RWPE1 (cell line): ENCODE measurements around the gene DMBX1.

Source experiments
- CTCF ChIA-PET: fragments of 350-600 bp; sonication (Branson Sonifier 250); formaldehyde crosslinking; extraction: SDS; loops from one replicate; lab custom pipeline; 2021; lab: Yijun Ruan, JAX
- POLR2A ChIA-PET: fragments of 400-600 bp; formaldehyde crosslinking; extraction: SDS; loops from one replicate; lab custom pipeline; 2020; ENCODE audit warnings: antibody characterized with exemption; ENCODE audit not compliant: low non-redundant PET; lab: Yijun Ruan, JAX
- DNase-seq: peaks from one replicate; pipeline ENCODE4 v3.0.0; 2012; ENCODE audit warnings: low spot score
- H3K27ac ChIP-seq: fragments of 450-650 bp; 2 replicates; pipeline ENCODE4 v1.5.1; 2017
- TF ChIP-seq, protein P1 (sequence below): fragments of 450-650 bp; conservative IDR thresholded peaks from 2 replicates; pipeline ENCODE4 v1.5.1; 2017; ENCODE audit warnings: low read depth, mild to moderate bottlenecking

Gene DMBX1

GRCh38 chr1:46490656-46491442 lies 1.2 kb downstream of the DMBX1 start:
- ChIA-PET CTCF (interaction anchor here (0.7 to 1.2 kb wide), 2 partner anchors 28 to 80 kb away, joined by 3 read pairs; no protein-coding TSS in a partner anchor), POLR2A (no interaction called here)
- no peak overlapping the region for H3K27ac ChIP-seq
- TF ChIP-seq, protein P1, sequence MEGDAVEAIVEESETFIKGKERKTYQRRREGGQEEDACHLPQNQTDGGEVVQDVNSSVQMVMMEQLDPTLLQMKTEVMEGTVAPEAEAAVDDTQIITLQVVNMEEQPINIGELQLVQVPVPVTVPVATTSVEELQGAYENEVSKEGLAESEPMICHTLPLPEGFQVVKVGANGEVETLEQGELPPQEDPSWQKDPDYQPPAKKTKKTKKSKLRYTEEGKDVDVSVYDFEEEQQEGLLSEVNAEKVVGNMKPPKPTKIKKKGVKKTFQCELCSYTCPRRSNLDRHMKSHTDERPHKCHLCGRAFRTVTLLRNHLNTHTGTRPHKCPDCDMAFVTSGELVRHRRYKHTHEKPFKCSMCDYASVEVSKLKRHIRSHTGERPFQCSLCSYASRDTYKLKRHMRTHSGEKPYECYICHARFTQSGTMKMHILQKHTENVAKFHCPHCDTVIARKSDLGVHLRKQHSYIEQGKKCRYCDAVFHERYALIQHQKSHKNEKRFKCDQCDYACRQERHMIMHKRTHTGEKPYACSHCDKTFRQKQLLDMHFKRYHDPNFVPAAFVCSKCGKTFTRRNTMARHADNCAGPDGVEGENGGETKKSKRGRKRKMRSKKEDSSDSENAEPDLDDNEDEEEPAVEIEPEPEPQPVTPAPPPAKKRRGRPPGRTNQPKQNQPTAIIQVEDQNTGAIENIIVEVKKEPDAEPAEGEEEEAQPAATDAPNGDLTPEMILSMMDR: no peak
- no peak for DNase-seq

DNA sequence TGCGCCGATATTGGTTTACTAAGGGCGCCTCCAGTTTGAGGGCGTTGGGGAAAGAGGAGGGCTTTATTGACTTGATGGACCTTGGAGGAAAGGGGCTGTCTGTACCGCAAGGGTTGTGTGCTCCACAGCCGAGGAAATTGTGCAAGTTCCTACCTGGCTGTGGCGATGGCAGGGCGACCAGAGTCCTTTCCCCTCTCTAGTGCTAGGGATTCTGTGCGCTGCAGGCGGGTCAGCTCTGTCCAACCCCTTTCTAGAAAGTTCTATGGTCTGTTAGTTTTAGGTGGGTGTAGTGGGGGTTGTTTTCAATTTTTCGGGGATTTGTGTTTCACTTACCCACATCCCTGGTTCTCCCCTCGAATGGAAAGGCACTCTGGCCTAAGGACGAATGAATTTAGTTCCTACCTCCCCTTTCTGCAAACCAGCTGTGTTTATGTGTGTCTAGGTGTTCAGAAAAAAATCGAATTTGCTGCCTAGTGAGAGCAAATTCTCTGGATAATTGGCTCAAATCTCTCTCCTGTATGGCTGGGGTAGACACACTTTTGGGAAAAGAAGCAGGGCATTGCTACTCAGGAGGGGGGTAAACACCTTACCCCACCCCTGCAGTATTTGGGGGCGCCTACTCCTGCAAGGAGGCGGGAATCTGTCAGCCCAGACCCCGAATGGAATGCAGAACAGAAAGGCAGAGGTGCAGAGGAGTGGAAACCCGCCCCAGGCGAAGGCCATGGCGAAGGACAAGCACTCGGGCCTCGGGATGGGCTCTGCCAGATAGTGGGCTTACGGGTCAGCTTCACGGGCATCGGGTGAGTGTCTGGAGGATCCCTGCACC lies 2.0 kb downstream of the DMBX1 start:
- H3K27ac ChIP-seq: no peak overlapping the region
- POLR2A ChIA-PET: no interaction called here
- TF ChIP-seq, protein P1: no peak
- DNase-seq: no peak
- CTCF ChIA-PET: interaction anchor here (0.7 kb wide), 1 partner anchor 81 kb away, joined by 3 read pairs; no protein-coding TSS in a partner anchor

DNA sequence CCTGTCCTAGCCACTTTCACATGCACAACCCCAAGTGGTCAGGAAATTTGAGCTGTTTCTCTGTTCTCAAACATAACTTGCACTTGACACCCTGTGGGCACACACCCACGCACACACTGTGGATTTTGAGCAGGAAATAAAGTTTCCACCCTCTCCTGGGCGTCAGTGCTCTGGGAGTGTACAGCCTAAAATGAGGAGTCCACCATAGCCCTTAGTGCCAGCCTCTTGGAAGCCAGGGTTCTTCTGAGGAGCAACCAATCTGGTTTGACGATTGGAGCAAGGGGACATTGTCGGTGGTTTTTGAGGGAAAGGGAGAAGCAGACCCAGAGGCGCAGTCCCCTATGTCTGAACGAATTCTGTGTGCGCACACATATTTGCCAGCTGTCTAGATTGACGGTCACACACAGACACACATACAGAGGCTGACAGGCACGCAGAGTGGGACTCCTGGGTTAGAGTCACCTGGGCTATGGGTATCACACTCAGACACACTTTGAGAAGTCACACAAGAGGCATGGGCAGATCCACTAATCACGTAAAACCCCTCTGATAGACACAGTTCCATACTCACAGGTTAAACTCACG lies 2.7 kb downstream of the DMBX1 start:
- ChIA-PET POLR2A (no interaction called here), CTCF (no interaction called here)
- TF ChIP-seq, protein P1: no peak
- H3K27ac ChIP-seq: no peak overlapping the region
- DNase-seq: no peak

DNA sequence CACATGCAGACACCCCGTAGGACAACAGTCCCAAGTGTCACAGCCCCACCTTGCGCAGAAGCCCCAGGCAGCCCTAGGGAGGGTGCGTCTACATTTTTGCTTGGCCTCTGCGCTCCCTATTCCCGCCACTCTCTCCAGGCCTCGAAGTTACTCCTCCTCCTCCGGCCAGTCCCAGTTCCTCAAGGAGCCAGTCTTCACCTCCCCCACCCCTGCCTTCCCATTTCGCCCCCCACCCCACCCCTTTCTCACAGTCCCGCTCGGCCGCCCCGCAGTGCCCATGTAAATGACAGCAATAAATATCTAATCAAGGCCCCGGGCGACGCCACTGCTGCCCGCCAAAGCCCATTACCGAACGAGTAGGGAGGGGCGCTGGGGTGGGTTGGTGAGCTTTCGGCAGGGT lies 3.2 kb downstream of the DMBX1 start:
- POLR2A ChIA-PET: no interaction called here
- CTCF ChIA-PET: no interaction called here
- DNase-seq: no peak
- TF ChIP-seq, protein P1: no peak
- H3K27ac ChIP-seq: no peak overlapping the region

DNA sequence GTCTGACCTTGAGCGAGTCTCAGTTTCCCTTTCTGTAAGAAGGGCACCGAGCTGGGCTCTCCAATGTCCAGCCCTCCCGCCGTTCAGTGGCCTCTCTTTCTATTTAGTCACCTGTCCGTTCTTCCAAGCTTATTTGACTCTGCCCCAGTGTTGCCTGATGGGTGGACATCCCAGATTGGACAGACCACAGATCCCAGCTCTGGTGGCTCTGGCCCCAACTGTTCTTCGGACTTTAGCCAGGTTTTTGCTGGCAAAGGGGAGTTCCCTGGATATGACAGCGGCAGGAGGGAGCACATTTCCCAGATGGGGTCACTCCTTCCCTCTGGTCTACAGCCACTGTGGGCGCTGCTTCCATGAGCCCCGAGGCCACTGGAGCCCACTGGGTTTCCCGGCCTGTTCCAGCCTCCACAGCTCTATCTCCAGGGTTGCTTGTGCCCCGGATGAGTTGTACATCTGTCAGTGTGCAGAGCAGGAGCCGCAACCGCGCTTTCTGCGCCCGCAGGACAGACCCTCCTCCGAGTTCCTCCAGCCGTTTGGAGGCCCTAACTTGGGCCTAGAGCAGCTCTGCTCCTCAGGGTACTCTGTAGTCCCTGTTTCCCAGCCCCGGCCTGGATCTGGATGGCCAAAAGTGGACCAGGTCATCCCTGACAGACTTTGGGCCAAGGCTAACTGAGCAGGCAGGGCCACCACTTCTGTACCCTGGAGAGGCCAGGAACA lies 3.8 kb downstream of the DMBX1 start:
- ChIA-PET POLR2A (no interaction called here), CTCF (interaction anchor here (1.3 kb wide), 1 partner anchor 14 kb away, joined by 5 read pairs; no protein-coding TSS in a partner anchor)
- TF ChIP-seq, protein P1: no peak
- no peak overlapping the region for H3K27ac ChIP-seq
- no peak for DNase-seq

GRCh38 chr1:46494910-46495309 lies 5.3 kb downstream of the DMBX1 start:
- CTCF ChIA-PET: interaction anchor here (1.1 kb wide), 1 partner anchor 48 kb away, joined by 4 read pairs; no protein-coding TSS in a partner anchor
- TF ChIP-seq, protein P1: no peak
- POLR2A ChIA-PET: no interaction called here

More at GRCh38 chr1:46494910-46495309, 5.3 kb downstream of the DMBX1 start:
- H3K27ac ChIP-seq: no peak overlapping the region
- no peak for DNase-seq
